Retina (tissue), 1 donor: ENCODE results near the gene LATS2.

Experiments used
- DNase-seq: peaks from one replicate; pipeline ENCODE4 v3.0.0-alpha.2; 2016

LATS2 gene

GRCh38 chr13:21013682-21014038 lies 47.7 kb downstream of the LATS2 start:
- DNase-seq = no peak

GRCh38 chr13:21012841-21013681 lies 48.3 kb downstream of the LATS2 start:
- DNase-seq = peak; percentile 36

GRCh38 chr13:21012211-21012610 lies 49.2 kb downstream of the LATS2 start:
- no peak for DNase-seq

GRCh38 chr13:21011378-21011777 lies 50.0 kb downstream of the LATS2 start:
- no peak for DNase-seq

- no peak for DNase-seq
Measured at GRCh38 chr13:21010621-21011020, 50.8 kb downstream of the LATS2 start.

DNA sequence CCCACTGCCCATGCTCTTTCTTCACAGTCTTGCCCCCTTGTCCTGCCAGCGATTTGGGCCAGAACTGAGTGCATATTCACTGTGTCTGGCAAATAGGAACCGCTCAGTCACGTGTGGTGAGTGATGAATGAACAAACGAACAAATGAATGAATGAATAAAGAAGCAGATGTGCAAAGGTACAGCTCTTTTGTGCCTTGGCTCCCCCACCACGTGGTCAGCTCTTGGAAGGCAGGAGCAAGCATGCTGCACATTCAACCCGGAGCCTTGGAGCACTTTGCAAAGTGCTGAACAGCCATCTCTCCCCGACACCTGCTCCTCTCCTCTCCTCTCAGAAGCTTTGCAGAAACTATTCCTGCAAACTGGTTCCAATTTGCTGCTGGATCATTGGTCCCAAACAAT lies 52.4 kb downstream of the LATS2 start:
- no peak for DNase-seq

DNA sequence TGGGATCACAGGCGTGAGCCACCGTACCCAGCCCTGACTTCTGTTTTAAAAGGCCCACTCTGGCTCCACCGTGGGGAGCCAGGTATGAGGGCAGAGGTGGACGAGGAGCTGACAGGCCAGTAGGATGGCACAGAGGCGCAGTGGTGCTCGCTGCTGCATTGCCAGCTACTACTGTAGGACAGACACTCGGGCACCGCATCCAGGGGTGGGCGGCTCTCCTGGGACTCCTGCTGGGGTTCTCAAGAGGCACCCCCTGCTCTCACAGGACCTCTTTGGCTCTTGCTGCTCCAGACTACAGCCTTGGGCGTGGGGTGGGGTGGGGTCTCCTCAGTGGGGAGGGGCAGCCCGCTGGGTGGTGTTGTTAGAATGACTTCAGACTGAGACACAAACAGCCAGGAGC lies 53.4 kb downstream of the LATS2 start:
- DNase-seq = no peak

DNA sequence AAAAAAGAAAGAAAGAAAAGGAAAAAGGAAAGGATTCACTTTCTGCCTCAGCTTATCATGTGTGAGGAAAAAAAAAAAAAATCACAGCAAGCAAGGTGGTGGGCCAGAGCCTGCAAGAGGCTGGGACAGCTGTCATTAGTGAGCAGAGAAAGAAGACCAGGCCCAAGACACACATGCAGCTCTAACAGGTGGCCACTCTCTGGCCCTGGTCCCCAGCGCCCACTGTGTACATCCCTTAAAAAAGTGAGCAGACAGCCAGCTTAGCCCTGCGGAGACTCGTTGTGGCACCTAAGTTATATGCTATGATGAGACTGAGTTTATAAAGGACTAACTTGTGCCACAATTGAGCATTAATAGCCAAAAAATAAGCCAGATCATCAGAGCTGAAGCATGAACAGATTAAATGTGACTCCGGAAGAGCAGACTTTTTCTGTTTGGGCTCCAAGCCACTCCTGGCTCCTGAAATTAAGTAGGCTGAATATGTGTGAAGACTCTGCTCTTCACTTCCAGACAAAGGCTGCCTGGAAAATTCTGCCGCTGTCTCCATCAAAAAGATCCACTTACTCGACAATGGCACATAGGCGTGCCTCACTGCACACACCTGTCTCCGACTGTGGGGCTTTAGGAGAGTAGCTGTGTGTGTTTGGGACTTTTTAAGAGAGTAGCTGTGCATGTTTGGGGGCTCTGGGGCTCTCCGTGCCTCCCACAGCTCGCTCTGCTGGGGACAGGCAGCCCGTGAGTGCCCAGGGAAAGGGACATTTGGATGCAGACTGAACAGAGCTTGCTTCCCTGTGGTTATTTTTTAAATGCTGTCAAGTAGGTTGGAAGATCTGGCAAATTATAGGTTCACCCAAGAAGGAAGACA lies 55.0 kb downstream of the LATS2 start:
- DNase-seq = no peak

DNA sequence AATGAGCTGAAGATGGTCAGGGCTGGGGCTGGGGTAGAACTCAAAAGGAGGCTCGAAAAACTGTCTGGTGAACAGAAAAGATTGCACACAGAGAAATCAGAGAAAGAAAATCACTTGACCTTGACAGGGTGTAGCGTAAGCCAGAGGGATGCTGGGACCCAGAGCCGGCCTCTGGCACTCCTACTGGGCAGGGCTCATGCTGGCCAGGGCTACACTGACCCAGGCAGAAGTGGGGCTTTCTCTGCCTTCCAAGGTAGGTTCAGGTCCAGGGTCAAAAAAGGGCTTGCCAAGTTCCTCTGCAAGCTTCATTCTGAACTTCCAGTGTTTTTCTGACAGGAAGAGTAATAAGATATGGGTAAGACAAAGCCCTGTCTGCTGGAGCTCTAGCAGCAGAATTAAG lies 56.2 kb downstream of the LATS2 start:
- no peak for DNase-seq

DNA sequence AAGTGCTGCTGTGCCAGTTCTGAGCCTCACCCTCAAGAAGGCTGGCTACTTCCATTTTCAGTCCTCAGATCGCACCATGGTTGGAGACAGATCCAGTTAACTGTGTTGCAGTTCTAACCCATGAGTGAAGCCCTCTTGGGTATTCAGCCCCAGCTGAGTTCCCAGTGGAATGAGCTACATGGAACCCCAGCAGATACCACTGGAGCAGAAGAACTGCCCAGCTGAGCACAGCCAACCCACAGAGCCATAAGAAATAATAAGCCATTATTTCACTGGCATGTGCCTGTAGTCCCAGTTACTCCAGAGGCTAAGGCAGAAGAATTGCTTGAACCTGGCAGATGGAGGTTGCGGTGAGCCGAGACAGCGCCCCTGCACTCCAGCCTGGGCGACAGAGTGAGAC lies 59.9 kb downstream of the LATS2 start:
- no peak for DNase-seq

DNA sequence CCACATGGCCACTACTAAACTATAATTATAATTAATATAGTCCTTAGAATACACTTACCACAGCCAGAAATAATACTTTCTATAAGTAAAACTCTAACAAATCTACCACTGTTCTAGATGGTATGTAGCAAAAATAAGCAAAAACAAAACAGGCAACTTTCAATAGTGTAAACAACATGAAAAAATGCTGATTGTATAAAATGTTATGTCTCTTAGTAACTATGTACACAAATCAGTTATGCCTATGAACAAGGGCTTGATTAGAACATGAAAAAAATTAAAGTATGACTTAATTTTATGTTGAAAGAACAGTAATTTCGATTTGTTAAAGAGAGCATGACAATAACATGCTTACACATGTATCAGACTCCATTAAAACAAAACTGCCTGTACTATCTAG lies 60.7 kb downstream of the LATS2 start:
- no peak for DNase-seq

DNA sequence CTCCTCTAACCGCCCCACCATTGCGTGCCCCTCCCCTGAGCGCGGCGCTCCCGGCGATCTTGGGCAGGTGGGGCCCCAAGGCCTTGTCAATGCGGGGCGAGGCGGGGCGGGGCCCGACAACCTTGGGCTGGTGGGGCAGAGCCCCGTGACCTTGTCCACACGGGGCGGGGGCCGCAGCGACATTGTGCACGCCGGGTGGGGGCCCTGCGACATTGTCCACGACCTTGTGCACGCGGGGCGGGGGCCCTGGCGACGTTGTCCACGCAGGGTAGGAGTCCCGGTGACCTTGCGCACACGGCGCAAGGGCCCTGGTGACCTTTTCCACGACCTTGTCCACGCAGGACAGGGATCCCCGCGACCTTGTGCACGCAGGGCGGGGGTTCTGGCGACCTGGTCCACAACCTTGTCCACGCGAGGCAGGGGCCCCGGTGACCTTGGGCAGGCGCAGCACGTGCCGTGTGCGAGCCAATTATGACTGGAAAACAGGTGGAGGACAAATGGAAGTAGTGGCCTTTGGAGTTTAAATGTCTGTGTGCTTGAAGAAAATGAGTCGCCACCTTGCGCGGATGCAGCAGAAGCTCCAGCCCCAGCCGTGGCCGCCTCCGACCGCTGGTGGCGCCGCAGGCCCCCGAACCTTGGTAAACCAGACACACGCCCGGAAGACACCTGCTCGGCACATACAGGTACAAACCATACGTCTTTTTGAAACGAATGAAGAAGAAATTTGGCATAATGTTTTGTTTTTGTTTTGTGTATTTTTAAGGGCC lies 62.6 kb downstream of the LATS2 start:
- DNase-seq = no peak

DNA sequence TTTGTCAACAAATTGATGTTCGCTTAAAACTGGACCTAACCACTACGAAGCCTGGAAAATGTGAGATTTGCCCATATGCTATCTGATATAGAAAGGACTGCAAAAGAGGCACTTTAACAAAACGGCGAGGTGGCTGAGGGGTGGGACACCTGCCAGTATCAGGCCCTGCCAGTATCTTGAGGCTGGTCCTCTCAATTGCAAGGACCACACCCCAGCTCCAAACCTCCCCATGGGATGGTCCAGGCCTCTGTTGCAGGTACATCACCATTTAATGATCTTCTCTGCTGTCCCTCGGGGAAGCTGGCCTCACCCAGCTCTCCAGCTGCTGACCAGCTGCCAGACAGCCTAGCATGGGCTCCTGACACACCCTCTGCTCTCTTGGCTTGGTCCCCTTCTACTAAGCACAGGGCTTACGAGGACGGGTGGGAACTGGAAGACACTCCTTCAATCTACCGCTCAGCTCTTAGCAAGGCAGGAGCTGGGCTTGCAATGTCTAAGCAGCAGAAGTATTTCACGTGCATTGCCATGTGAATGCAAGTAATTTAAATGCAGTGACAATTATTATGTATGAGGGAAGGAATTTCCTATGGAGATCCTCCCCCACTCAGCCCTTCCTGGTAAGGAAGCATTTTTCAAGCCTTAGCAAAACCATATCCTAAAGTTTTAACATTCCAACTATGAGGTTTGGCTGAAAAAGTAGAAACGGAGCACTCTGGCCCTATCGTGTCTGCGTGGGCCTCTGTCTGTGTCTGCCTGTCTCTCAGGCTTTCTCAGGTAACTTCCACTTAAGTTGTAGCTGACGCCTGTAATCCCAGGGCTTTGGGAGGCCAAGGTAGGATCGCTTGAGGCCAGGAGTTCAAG lies 63.9 kb downstream of the LATS2 start:
- no peak for DNase-seq

GRCh38 chr13:20995245-20995838 lies 66.0 kb downstream of the LATS2 start:
- DNase-seq = no peak

DNA sequence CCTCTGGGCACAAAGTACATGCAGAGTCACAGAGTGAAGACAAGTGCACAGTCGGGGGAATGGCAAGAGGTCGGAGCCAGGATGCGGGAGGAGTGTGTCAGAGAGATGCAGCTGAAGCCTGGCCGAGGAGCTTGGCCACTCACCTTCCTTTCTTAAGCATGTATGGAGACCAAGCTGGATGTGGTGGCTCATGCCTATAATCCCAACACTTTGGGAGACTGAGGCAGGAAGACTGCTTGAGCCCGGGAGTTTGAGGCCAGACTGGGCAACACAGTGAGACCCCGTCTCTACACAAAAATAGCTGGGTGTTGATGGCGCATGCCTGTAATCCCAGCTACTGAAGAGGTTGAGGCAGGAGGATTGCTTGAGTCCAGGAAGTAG lies 67.0 kb downstream of the LATS2 start:
- DNase-seq = no peak

- no peak for DNase-seq
Measured at GRCh38 chr13:20993661-20994440, 67.5 kb downstream of the LATS2 start.

- DNase-seq = no peak
Measured at GRCh38 chr13:20993211-20993610, 68.2 kb downstream of the LATS2 start.

- no peak for DNase-seq
Measured at GRCh38 chr13:20991741-20992520, 69.5 kb downstream of the LATS2 start.

DNA sequence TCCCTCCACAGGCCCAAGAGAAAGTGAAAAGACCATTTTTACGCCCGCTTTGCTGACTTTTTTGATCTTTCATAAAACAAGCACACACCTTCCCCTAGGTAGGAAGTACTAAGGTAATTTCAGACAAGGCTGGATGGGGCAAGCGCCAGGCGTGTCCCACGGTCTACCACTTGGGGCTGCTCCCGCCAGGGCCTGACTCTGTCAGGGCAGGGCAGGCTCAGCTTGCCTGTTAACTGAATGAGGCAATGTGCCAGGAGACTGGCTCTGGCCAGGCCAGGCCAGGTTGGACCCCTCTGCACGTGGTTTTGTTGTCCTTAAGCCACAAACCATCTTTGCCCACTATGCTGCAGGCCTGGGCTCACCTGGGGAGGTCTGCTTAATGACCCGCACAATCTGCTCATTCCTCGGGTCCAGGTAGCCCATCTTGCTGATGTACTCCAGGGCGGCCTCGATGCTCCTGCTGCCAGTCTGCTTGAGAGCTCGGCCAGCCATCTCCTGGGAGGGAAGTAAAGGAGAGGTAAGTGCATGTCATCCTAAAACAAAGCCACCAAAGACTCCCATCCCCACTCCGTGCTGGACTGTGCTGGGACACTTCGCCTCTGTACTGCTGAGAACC lies 70.4 kb downstream of the LATS2 start:
- no peak for DNase-seq
